SK-N-SH treated with all-trans-retinoic acid at 6 μM for 48 hours (cell line): Measurements from ENCODE around the gene IL3RA.

Experiments
- ARNTL ChIP-seq: fragments of 450-650 bp; formaldehyde crosslinking; IDR thresholded peaks from 2 replicates; pipeline ENCODE4 v1.5.0; 2020; ENCODE audit warnings: low read depth, mild to moderate bottlenecking, moderate library complexity, borderline replicate concordance
- CREB5 ChIP-seq: fragments of 250-450 bp; sonication (Bioruptor Pico); IDR thresholded peaks from 2 replicates; pipeline ENCODE4 v1.5.1; 2020; ENCODE audit warnings: low read depth, mild to moderate bottlenecking, moderate library complexity
- ESRRG ChIP-seq: fragments of 250-450 bp; sonication (Bioruptor Pico); IDR thresholded peaks from 2 replicates; pipeline ENCODE4 v1.6.1; 2021; ENCODE audit warnings: mild to moderate bottlenecking
- OSR1 ChIP-seq: fragments of 250-450 bp; sonication (Bioruptor Pico); IDR thresholded peaks from 2 replicates; pipeline ENCODE4 v1.8.0; 2022; ENCODE audit warnings: moderate library complexity, mild to moderate bottlenecking, inconsistent platforms
- PATZ1 ChIP-seq: fragments of 250-450 bp; sonication (Bioruptor Pico); IDR thresholded peaks from 2 replicates; pipeline ENCODE4 v1.8.0; 2020; ENCODE audit warnings: mild to moderate bottlenecking, moderate library complexity, borderline replicate concordance
- RARB ChIP-seq: fragments of 250-450 bp; sonication (Bioruptor Pico); IDR thresholded peaks from 2 replicates; pipeline ENCODE4 v1.8.0; 2021; ENCODE audit warnings: mild to moderate bottlenecking, moderate library complexity
- ZC3H10 ChIP-seq: fragments of 250-450 bp; sonication (Bioruptor Pico); IDR thresholded peaks from 2 replicates; pipeline ENCODE4 v1.5.1; 2021; ENCODE audit warnings: mild to moderate bottlenecking, moderate library complexity
- ZNF8 ChIP-seq: fragments of 450-650 bp; formaldehyde crosslinking; IDR thresholded peaks from 2 replicates; pipeline ENCODE4 v1.5.0; 2020; ENCODE audit warnings: mild to moderate bottlenecking, moderate library complexity

DNA sequence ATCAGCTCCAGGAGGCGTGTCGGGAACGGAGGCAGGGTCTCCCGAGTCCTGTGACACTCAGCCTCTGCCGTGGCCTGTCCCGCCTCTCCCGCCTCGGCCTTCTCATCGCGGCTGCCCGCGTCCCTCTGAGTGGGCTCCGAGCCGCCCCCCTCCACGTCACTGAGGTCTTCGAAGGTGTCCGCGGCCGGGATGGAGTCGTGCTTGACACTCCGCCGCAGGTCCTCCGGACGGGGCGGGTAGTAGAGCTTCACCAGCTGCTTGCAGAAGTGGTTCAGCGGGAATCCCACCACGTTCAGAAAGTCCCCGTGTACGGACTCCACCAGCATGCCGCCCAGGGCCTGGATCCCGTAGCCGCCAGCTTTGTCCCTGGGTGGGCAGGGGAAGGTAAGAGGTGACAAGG is 91.2 kb downstream of the IL3RA start:
- no peak for TF ChIP-seq ZNF8 (CRISPR knock-in tag)
- TF ChIP-seq CREB5 = no peak
- TF ChIP-seq ARNTL (CRISPR knock-in tag) = no peak
- TF ChIP-seq RARB = no peak
- no peak for TF ChIP-seq ESRRG (CRISPR knock-in tag)
- TF ChIP-seq OSR1 (CRISPR knock-in tag) = no peak
- TF ChIP-seq PATZ1 (CRISPR knock-in tag) = no peak
- no peak for TF ChIP-seq ZC3H10
